ENCODE results near the gene TMTC1. TPM values are rescaled to one million over a fixed set of nuclear protein-coding genes. Genes with fewer than 3 reads are reported as not detected.

The TMTC1 gene
- total RNA-seq, 1 experiment from 2014 or later: 4.8 TPM

GRCh38 chr12:29732191-29732590 lies 51.6 kb downstream of the TMTC1 start:
- no peak for DNase-seq
- no peaks in the 10 kb centered on the region for H3K9me2 ChIP-seq (ENCODE audit: insufficient read depth)
- H3K4me1 ChIP-seq (replicated peaks; ENCODE audit: insufficient read depth): no peaks in the 10 kb centered on the region
- ChIA-PET CTCF (no interaction called here), POLR2A (ENCODE audit: unreplicated experiment) (no interaction called here)
- no peaks in the 10 kb centered on the region for H3K79me2 ChIP-seq (ENCODE audit: low read depth)
- no peaks in the 10 kb centered on the region for H3F3A ChIP-seq (ENCODE audit: insufficient read depth, low read depth)
- no peak overlapping the region for H3K4me2 ChIP-seq
- no peak overlapping the region for H3K4me3 ChIP-seq
- no TSS peak for BruUV-seq (replicated peaks)
- no peaks in the 10 kb centered on the region for H3K9me3 ChIP-seq (ENCODE audit: insufficient read depth, low read depth)
- TF ChIP-seq, protein P1, sequence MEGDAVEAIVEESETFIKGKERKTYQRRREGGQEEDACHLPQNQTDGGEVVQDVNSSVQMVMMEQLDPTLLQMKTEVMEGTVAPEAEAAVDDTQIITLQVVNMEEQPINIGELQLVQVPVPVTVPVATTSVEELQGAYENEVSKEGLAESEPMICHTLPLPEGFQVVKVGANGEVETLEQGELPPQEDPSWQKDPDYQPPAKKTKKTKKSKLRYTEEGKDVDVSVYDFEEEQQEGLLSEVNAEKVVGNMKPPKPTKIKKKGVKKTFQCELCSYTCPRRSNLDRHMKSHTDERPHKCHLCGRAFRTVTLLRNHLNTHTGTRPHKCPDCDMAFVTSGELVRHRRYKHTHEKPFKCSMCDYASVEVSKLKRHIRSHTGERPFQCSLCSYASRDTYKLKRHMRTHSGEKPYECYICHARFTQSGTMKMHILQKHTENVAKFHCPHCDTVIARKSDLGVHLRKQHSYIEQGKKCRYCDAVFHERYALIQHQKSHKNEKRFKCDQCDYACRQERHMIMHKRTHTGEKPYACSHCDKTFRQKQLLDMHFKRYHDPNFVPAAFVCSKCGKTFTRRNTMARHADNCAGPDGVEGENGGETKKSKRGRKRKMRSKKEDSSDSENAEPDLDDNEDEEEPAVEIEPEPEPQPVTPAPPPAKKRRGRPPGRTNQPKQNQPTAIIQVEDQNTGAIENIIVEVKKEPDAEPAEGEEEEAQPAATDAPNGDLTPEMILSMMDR (conservative IDR thresholded peaks at IDR 0.05): no peak
- no peak for TF ChIP-seq EZH2 (IDR thresholded peaks at IDR 0.05; ENCODE audit: low read depth)
- H3K27ac ChIP-seq: no peak overlapping the region
- no peaks in the 10 kb centered on the region for H3K27me3 ChIP-seq (ENCODE audit: insufficient read depth, low read depth)
- H2AFZ ChIP-seq: no peak overlapping the region
- intact Hi-C loops (cut with micrococcal nuclease; ENCODE audit: unreplicated experiment): no loop called here
- no peaks in the 10 kb centered on the region for H3K36me3 ChIP-seq (ENCODE audit: low read depth)
- H4K20me1 ChIP-seq (ENCODE audit: insufficient read depth): no peaks in the 10 kb centered on the region

GRCh38 chr12:29731591-29731990 lies 52.2 kb downstream of the TMTC1 start:
- Histone ChIP-seq H3K4me3 (no peak overlapping the region), H3K9me2 (ENCODE audit: insufficient read depth) (no peaks in the 10 kb centered on the region), H3F3A (ENCODE audit: insufficient read depth, low read depth) (no peaks in the 10 kb centered on the region), H3K79me2 (ENCODE audit: low read depth) (no peaks in the 10 kb centered on the region), H2AFZ (no peak overlapping the region), H3K27me3 (ENCODE audit: insufficient read depth, low read depth) (no peaks in the 10 kb centered on the region), H3K36me3 (ENCODE audit: low read depth) (no peaks in the 10 kb centered on the region), H3K9me3 (ENCODE audit: insufficient read depth, low read depth) (no peaks in the 10 kb centered on the region), H3K4me1 (replicated peaks; ENCODE audit: insufficient read depth) (no peaks in the 10 kb centered on the region), H3K4me2 (no peak overlapping the region), H3K27ac (no peak overlapping the region), H4K20me1 (ENCODE audit: insufficient read depth) (no peaks in the 10 kb centered on the region)
- CTCF ChIA-PET: no interaction called here
- TF ChIP-seq, protein P1 (conservative IDR thresholded peaks at IDR 0.05): no peak
- TF ChIP-seq EZH2 (IDR thresholded peaks at IDR 0.05; ENCODE audit: low read depth): no peak
- no TSS peak for BruUV-seq (replicated peaks)
- DNase-seq: no peak
- intact Hi-C loops (cut with micrococcal nuclease; ENCODE audit: unreplicated experiment): no loop called here
- POLR2A ChIA-PET (ENCODE audit: unreplicated experiment): no interaction called here

GRCh38 chr12:29730481-29730880 lies 53.3 kb downstream of the TMTC1 start:
- Histone ChIP-seq H2AFZ (no peak overlapping the region), H3K36me3 (ENCODE audit: low read depth) (no peaks in the 10 kb centered on the region), H3K9me2 (ENCODE audit: insufficient read depth) (no peaks in the 10 kb centered on the region), H3K9me3 (ENCODE audit: insufficient read depth, low read depth) (no peaks in the 10 kb centered on the region), H3K27me3 (ENCODE audit: insufficient read depth, low read depth) (no peaks in the 10 kb centered on the region), H3K4me2 (no peak overlapping the region), H3K4me1 (replicated peaks; ENCODE audit: insufficient read depth) (no peaks in the 10 kb centered on the region), H3K79me2 (ENCODE audit: low read depth) (no peaks in the 10 kb centered on the region), H3K27ac (no peak overlapping the region), H3K4me3 (no peak overlapping the region), H4K20me1 (ENCODE audit: insufficient read depth) (no peaks in the 10 kb centered on the region), H3F3A (ENCODE audit: insufficient read depth, low read depth) (no peaks in the 10 kb centered on the region)
- POLR2A ChIA-PET (ENCODE audit: unreplicated experiment): no interaction called here
- no peak for DNase-seq
- CTCF ChIA-PET: no interaction called here
- intact Hi-C loops (cut with micrococcal nuclease; ENCODE audit: unreplicated experiment): no loop called here
- TF ChIP-seq EZH2 (IDR thresholded peaks at IDR 0.05; ENCODE audit: low read depth): no peak
- TF ChIP-seq, protein P1 (conservative IDR thresholded peaks at IDR 0.05): no peak
- no TSS peak for BruUV-seq (replicated peaks)
